ES-I3 (cell line): Measurements from ENCODE around the gene LHX5.
"Not testable (repeated sequence)": the region's sequence is repeated elsewhere in the genome, so short reads cannot be mapped to it uniquely, and the experiment has no call there.

Experiments
- H3K36me3 ChIP-seq: 2 replicates; pipeline ENCODE4 v1.6.1; 2013; ENCODE audit warnings: mild to moderate bottlenecking, low read length, control low read depth, moderate library complexity; ENCODE audit not compliant: insufficient read depth
- H3K4me1 ChIP-seq: 2 replicates; pipeline ENCODE4 v1.6.1; 2013; ENCODE audit warnings: mild to moderate bottlenecking, control low read depth, low read length; ENCODE audit not compliant: insufficient read depth
- H3K9ac ChIP-seq: 2 replicates; pipeline ENCODE4 v1.6.1; 2013; ENCODE audit warnings: low read depth, mild to moderate bottlenecking, low read length, moderate library complexity
- H3K9me3 ChIP-seq: 2 replicates; pipeline ENCODE4 v1.6.1; 2013; ENCODE audit warnings: mild to moderate bottlenecking, low read length, moderate library complexity; ENCODE audit not compliant: control insufficient read depth, insufficient read depth

LHX5 gene

GRCh38 chr12:113471619-113472171, at the start of gene LHX5:
Gene LHX5, minus strand, starts transcription at chr12:113471871. Its CDS starts 373 bp downstream, at chr12:113471498.
- H3K4me1 ChIP-seq, result peaks cover 23% of the 10 kb centered on the region
- H3K9ac ChIP-seq, result peak within 1 kb of the TSS; percentile 7; the same call in 1 of the 2 replicates
- no peaks in the 10 kb centered on the region for H3K36me3 ChIP-seq
- no peaks in the 10 kb centered on the region for H3K9me3 ChIP-seq

GRCh38 chr12:113519464-113520307, 48.0 kb upstream of the LHX5 start:
- Histone ChIP-seq H3K36me3 (no peaks in the 10 kb centered on the region), H3K9me3 (peaks cover 6% of the 10 kb centered on the region), H3K9ac (peak overlapping the region; percentile 45; the same call in 1 of the 2 replicates)

GRCh38 chr12:113515082-113515856, 43.6 kb upstream of the LHX5 start:
- Histone ChIP-seq H3K4me1 (peaks cover 9% of the 10 kb centered on the region), H3K9ac (peak overlapping the region; percentile 49), H3K9me3 (peaks cover 6% of the 10 kb centered on the region), H3K36me3 (no peaks in the 10 kb centered on the region)

More at GRCh38 chr12:113519464-113520307, 48.0 kb upstream of the LHX5 start:
- H3K4me1 ChIP-seq, result no peaks in the 10 kb centered on the region; the same call in 1 of the 2 replicates

GRCh38 chr12:113514602-113515001, 42.9 kb upstream of the LHX5 start:
- Histone ChIP-seq H3K9me3 (peaks cover 6% of the 10 kb centered on the region), H3K4me1 (peaks cover 9% of the 10 kb centered on the region), H3K9ac (peak overlapping the region; percentile 49), H3K36me3 (no peaks in the 10 kb centered on the region)

GRCh38 chr12:113512568-113512967, 40.9 kb upstream of the LHX5 start:
- H3K36me3 ChIP-seq, result no peaks in the 10 kb centered on the region
- H3K9ac ChIP-seq, result no peak overlapping the region
- peaks cover 9% of the 10 kb centered on the region for H3K4me1 ChIP-seq
- peaks cover 5% of the 10 kb centered on the region for H3K9me3 ChIP-seq

- Histone ChIP-seq H3K9ac (no peak overlapping the region), H3K4me1 (no peaks in the 10 kb centered on the region; the same call in 1 of the 2 replicates), H3K36me3 (no peaks in the 10 kb centered on the region), H3K9me3 (no peaks in the 10 kb centered on the region; the same call in 1 of the 2 replicates)
These were observed 35.2 kb upstream of the LHX5 start for GRCh38 chr12:113506867-113507266.

- no peaks in the 10 kb centered on the region; the same call in 1 of the 2 replicates for H3K9me3 ChIP-seq
- H3K36me3 ChIP-seq, result no peaks in the 10 kb centered on the region
- peaks cover 7% of the 10 kb centered on the region for H3K4me1 ChIP-seq
- no peak overlapping the region; the same call in 1 of the 2 replicates for H3K9ac ChIP-seq
These were observed 34.3 kb upstream of the LHX5 start for GRCh38 chr12:113505941-113506340.

- H3K36me3 ChIP-seq, result no peaks in the 10 kb centered on the region
- no peak overlapping the region for H3K9ac ChIP-seq
- no peaks in the 10 kb centered on the region; the same call in 1 of the 2 replicates for H3K9me3 ChIP-seq
- peaks cover 17% of the 10 kb centered on the region for H3K4me1 ChIP-seq
These were observed 33.2 kb upstream of the LHX5 start for GRCh38 chr12:113504917-113505316.

- Histone ChIP-seq H3K4me1 (peaks cover 17% of the 10 kb centered on the region), H3K9ac (no peak overlapping the region), H3K9me3 (no peaks in the 10 kb centered on the region; the same call in 1 of the 2 replicates)
These were observed 29.2 kb upstream of the LHX5 start for GRCh38 chr12:113500782-113501311.

GRCh38 chr12:113500306-113500675, 28.6 kb upstream of the LHX5 start:
- no peak overlapping the region for H3K9ac ChIP-seq

More at GRCh38 chr12:113500782-113501311, 29.2 kb upstream of the LHX5 start:
- no peaks in the 10 kb centered on the region for H3K36me3 ChIP-seq

GRCh38 chr12:113498490-113498889, 26.8 kb upstream of the LHX5 start:
- H3K36me3 ChIP-seq, result no peaks in the 10 kb centered on the region
- no peaks in the 10 kb centered on the region; the same call in 1 of the 2 replicates for H3K9me3 ChIP-seq
- no peak overlapping the region for H3K9ac ChIP-seq
- peaks cover 17% of the 10 kb centered on the region for H3K4me1 ChIP-seq

More at GRCh38 chr12:113500306-113500675, 28.6 kb upstream of the LHX5 start:
- no peaks in the 10 kb centered on the region; the same call in 1 of the 2 replicates for H3K9me3 ChIP-seq
- peaks cover 17% of the 10 kb centered on the region for H3K4me1 ChIP-seq
- no peaks in the 10 kb centered on the region for H3K36me3 ChIP-seq

GRCh38 chr12:113497693-113498092, 26.0 kb upstream of the LHX5 start:
- no peaks in the 10 kb centered on the region; the same call in 1 of the 2 replicates for H3K9me3 ChIP-seq
- H3K36me3 ChIP-seq, result no peaks in the 10 kb centered on the region
- H3K4me1 ChIP-seq, result peaks cover 17% of the 10 kb centered on the region
- no peak overlapping the region for H3K9ac ChIP-seq

- H3K9ac ChIP-seq, H3K4me1 ChIP-seq, H3K36me3 ChIP-seq, H3K9me3 ChIP-seq: not testable (repeated sequence)
These were observed 24.3 kb upstream of the LHX5 start for GRCh38 chr12:113495941-113496340.

- Histone ChIP-seq H3K9me3 (no peaks in the 10 kb centered on the region), H3K4me1 (no peaks in the 10 kb centered on the region), H3K9ac (no peak overlapping the region), H3K36me3 (no peaks in the 10 kb centered on the region)
These were observed 16.7 kb upstream of the LHX5 start for GRCh38 chr12:113488322-113488721.
